ENCODE results near the gene SLC25A1.

The SLC25A1 gene

DNA sequence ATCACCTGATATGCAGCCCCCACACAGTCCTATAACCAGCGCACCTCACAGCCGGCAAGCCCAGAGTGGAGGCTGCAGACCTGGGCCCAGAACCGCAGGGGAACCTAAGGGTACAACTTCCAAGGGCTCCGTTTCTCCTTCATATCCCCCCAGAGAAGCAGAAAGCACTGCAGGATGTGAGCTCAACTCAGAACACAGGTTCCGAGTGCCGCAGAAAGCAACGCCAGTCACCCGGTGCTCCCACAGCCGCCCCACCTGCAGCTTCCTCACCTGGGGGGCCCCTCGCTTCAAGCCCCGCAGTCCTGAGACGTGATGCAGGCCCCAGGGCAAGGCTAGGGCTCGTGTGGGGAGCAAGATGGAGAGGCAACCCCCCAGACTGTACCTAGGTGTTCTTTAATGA lies 45.0 kb downstream of the SLC25A1 start:
- Histone ChIP-seq H3K9ac (ENCODE audit: low read length) (peak overlapping the region; percentile 6), H3K4me1 (ENCODE audit: control insufficient read depth, insufficient read depth, low read length) (no peaks in the 10 kb centered on the region), H3K4me3 (ENCODE audit: low read depth, low read length) (no peak overlapping the region), H3K27me3 (ENCODE audit: control insufficient read depth, insufficient read depth, low read length) (no peaks in the 10 kb centered on the region), H3K9me3 (ENCODE audit: control insufficient read depth, insufficient read depth, low read depth, low read length) (no peaks in the 10 kb centered on the region), H3K36me3 (ENCODE audit: control insufficient read depth, insufficient read depth, low read length) (peaks cover 68% of the 10 kb centered on the region), H3K27ac (ENCODE audit: low read depth, low read length) (no peak overlapping the region)

DNA sequence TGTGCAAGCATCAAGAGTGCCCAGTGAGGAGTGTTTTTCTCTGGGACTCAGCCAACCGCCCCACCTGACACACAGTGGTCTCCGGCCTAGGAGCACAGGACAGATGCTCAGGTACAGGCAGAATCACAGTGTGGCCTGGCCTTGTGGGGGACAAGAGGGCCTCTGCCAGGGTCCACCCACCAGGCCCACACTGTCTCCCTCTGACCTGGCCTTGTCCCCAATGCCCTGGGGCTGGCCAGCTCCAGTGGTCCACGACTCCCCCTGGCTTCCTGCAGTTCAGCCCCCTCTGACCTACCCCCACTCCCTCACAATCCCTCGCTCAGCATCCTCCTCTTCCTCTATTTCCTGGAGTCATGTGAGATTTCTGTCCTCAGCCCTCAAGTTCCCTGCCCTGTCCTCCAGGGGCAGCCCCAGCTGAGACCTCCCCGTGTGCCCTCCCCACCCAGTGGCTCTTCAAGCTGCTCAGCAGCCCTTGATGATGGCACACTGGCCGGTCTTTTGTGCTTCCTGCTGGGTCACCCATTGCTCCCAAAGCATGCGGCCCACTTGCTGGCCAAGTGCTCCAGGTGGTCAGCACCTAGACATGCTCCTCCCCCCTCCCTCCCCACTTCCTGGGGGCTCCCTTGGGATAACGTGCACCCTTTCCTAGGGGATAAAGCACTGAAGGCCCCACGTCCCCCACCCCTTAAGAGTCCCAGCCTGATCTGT lies 45.7 kb downstream of the SLC25A1 start:
- Histone ChIP-seq H3K27me3 (ENCODE audit: control insufficient read depth, insufficient read depth, low read length) (no peaks in the 10 kb centered on the region), H3K9me3 (ENCODE audit: control insufficient read depth, insufficient read depth, low read depth, low read length) (no peaks in the 10 kb centered on the region), H3K27ac (ENCODE audit: low read depth, low read length) (no peak overlapping the region), H3K36me3 (ENCODE audit: control insufficient read depth, insufficient read depth, low read length) (peaks cover 61% of the 10 kb centered on the region), H3K4me1 (ENCODE audit: control insufficient read depth, insufficient read depth, low read length) (no peaks in the 10 kb centered on the region), H3K4me3 (ENCODE audit: low read depth, low read length) (no peak overlapping the region), H3K9ac (ENCODE audit: low read length) (no peak overlapping the region)

DNA sequence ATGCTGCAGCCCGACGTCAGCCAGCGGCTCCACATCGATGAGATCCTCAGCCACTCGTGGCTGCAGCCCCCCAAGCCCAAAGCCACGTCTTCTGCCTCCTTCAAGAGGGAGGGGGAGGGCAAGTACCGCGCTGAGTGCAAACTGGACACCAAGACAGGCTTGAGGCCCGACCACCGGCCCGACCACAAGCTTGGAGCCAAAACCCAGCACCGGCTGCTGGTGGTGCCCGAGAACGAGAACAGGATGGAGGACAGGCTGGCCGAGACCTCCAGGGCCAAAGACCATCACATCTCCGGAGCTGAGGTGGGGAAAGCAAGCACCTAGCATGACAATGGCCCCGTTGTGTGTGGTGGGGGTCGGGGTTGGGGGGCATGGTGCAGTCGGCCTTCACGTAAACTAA lies 46.4 kb downstream of the SLC25A1 start:
- H3K9ac ChIP-seq (ENCODE audit: low read length), result no peak overlapping the region
- H3K27ac ChIP-seq (ENCODE audit: low read depth, low read length), result no peak overlapping the region
- H3K27me3 ChIP-seq (ENCODE audit: control insufficient read depth, insufficient read depth, low read length), result no peaks in the 10 kb centered on the region
- peaks cover 54% of the 10 kb centered on the region for H3K36me3 ChIP-seq (ENCODE audit: control insufficient read depth, insufficient read depth, low read length)
- H3K4me3 ChIP-seq (ENCODE audit: low read depth, low read length), result no peak overlapping the region
- H3K9me3 ChIP-seq (ENCODE audit: control insufficient read depth, insufficient read depth, low read depth, low read length), result no peaks in the 10 kb centered on the region
- H3K4me1 ChIP-seq (ENCODE audit: control insufficient read depth, insufficient read depth, low read length), result no peaks in the 10 kb centered on the region

DNA sequence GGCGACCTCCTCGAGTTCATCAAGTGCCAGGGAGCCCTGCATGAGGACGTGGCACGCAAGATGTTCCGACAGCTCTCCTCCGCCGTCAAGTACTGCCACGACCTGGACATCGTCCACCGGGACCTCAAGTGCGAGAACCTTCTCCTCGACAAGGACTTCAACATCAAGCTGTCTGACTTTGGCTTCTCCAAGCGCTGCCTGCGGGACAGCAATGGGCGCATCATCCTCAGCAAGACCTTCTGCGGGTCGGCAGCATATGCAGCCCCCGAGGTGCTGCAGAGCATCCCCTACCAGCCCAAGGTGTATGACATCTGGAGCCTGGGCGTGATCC lies 46.9 kb downstream of the SLC25A1 start:
- Histone ChIP-seq H3K27ac (ENCODE audit: low read depth, low read length) (no peak overlapping the region), H3K4me1 (ENCODE audit: control insufficient read depth, insufficient read depth, low read length) (no peaks in the 10 kb centered on the region), H3K9ac (ENCODE audit: low read length) (no peak overlapping the region), H3K27me3 (ENCODE audit: control insufficient read depth, insufficient read depth, low read length) (no peaks in the 10 kb centered on the region), H3K4me3 (ENCODE audit: low read depth, low read length) (no peak overlapping the region), H3K9me3 (ENCODE audit: control insufficient read depth, insufficient read depth, low read depth, low read length) (no peaks in the 10 kb centered on the region), H3K36me3 (ENCODE audit: control insufficient read depth, insufficient read depth, low read length) (peaks cover 49% of the 10 kb centered on the region)

DNA sequence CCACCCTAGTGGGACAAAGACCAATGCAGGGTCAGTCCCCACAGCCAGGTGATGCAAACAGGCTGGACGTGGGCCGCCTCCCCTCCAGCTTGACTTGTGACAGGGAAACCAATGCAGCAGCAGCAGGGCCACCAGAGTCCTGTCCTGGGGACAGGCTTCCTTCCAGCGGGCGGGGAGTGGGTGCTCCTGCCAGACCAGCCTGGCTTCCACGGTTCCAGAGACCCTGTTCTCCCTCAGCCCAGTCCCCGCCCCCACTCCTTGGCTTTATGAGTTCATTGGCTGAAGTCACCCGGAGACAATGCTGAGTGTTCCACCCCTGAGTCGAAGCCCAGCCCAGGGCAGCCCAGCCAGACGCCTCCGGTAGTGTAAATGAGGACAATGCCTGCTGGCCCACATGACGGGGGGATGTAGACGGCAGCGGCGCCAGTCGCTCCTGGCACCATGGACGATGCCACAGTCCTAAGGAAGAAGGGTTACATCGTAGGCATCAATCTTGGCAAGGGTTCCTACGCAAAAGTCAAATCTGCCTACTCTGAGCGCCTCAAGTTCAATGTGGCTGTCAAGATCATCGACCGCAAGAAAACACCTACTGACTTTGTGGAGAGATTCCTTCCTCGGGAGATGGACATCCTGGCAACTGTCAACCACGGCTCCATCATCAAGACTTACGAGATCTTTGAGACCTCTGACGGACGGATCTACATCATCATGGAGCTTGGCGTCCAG lies 47.4 kb downstream of the SLC25A1 start, which contains the start of gene TSSK2:
Gene TSSK2, plus strand, starts transcription at position 350 of the 726 bp plus-strand sequence. Its CDS starts 92 bp downstream, at position 442.
- H3K9ac ChIP-seq (ENCODE audit: low read length), result no peak within 1 kb of the TSS
- H3K36me3 ChIP-seq (ENCODE audit: control insufficient read depth, insufficient read depth, low read length), result peaks cover 45% of the 10 kb centered on the region
- H3K9me3 ChIP-seq (ENCODE audit: control insufficient read depth, insufficient read depth, low read depth, low read length), result no peaks in the 10 kb centered on the region
- no peaks in the 10 kb centered on the region for H3K4me1 ChIP-seq (ENCODE audit: control insufficient read depth, insufficient read depth, low read length)
- no peak within 1 kb of the TSS for H3K4me3 ChIP-seq (ENCODE audit: low read depth, low read length)
- no peaks in the 10 kb centered on the region for H3K27me3 ChIP-seq (ENCODE audit: control insufficient read depth, insufficient read depth, low read length)
- H3K27ac ChIP-seq (ENCODE audit: low read depth, low read length), result no peak within 1 kb of the TSS

DNA sequence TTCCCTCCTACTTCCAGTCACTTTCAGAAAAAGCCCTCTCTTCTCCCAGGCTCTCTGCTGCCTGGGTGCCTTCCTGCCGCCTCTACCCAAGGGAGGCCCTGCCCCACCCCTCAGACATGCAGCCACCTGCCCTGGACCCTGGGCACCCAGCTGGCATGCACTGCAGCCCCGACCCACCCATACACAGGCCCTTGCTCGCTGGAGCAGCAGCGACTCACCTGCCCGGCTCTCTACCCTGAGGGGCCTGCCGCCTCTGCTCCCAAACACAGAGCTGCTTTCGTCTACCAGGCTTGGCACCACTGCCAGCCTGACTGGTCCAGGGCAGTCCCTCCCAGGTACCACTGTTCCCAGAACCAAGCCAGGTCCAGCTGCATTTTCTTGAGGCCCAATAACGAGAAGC lies 48.7 kb downstream of the SLC25A1 start:
- Histone ChIP-seq H3K4me1 (ENCODE audit: control insufficient read depth, insufficient read depth, low read length) (no peaks in the 10 kb centered on the region), H3K4me3 (ENCODE audit: low read depth, low read length) (no peak overlapping the region), H3K36me3 (ENCODE audit: control insufficient read depth, insufficient read depth, low read length) (peaks cover 35% of the 10 kb centered on the region), H3K27me3 (ENCODE audit: control insufficient read depth, insufficient read depth, low read length) (peaks cover 2% of the 10 kb centered on the region; the same call in 1 of the 2 replicates), H3K9me3 (ENCODE audit: control insufficient read depth, insufficient read depth, low read depth, low read length) (no peaks in the 10 kb centered on the region), H3K27ac (ENCODE audit: low read depth, low read length) (no peak overlapping the region), H3K9ac (ENCODE audit: low read length) (no peak overlapping the region)

DNA sequence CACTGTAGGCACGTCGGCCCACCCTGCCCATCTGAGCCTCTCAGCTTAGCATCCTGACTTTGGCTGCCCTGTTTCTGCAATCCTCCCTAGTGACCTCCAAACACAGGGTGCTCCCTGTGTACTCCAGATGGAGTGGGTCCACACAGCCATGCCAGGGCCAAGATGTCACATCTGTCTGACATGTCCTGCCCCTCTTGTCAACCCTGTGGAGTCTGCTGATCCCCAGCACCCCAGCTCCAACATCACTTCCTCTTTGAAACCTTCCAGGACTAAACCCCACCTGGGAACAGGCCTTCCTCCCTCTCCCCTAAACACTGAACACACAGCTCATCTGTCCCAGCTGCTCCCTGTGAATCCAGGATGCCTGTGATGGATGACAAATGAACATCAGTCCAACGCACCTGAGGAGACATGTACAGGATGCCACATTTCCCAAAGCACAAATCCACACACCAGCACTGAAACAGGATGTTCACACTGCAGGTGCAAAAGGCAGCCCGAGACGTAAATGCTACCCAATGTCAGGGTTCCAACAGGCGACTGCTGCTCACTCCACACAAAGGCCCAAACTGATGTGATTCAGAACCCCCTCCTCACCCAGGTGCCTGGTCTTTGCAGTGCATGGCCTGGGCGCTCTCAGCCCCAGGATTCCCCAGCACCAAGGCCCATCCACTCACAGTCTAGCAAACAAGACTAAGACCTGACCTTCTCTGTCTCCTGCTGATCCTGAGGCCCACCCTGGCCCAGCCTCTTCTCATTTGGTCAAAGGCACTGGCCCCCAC lies 49.4 kb downstream of the SLC25A1 start:
- Histone ChIP-seq H3K9me3 (ENCODE audit: control insufficient read depth, insufficient read depth, low read depth, low read length) (no peaks in the 10 kb centered on the region), H3K4me3 (ENCODE audit: low read depth, low read length) (no peak overlapping the region), H3K36me3 (ENCODE audit: control insufficient read depth, insufficient read depth, low read length) (peaks cover 28% of the 10 kb centered on the region), H3K9ac (ENCODE audit: low read length) (no peak overlapping the region), H3K27ac (ENCODE audit: low read depth, low read length) (no peak overlapping the region), H3K27me3 (ENCODE audit: control insufficient read depth, insufficient read depth, low read length) (peaks cover 4% of the 10 kb centered on the region; the same call in 1 of the 2 replicates), H3K4me1 (ENCODE audit: control insufficient read depth, insufficient read depth, low read length) (no peaks in the 10 kb centered on the region)

DNA sequence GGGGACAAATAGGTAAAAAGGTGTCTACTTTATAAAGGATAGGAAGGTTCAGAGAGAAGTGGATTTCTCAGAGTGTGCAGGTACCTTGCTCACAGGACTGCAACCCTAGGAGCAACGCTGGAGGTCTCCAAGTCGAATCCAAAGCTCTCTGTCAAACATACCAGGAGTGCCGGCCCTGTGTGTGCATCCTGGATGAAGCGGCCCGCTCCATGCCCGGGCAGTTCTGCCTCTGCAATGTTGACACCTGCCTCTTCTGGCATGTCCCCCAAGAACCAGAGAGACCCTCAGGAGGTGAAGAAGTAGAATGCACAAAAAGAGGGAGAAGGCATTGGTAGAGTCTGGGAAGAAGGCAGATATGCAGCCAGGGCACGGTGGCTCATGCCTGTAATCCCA lies 50.5 kb downstream of the SLC25A1 start:
- Histone ChIP-seq H3K9me3 (ENCODE audit: control insufficient read depth, insufficient read depth, low read depth, low read length) (no peaks in the 10 kb centered on the region), H3K27me3 (ENCODE audit: control insufficient read depth, insufficient read depth, low read length) (peaks cover 4% of the 10 kb centered on the region; the same call in 1 of the 2 replicates), H3K4me1 (ENCODE audit: control insufficient read depth, insufficient read depth, low read length) (no peaks in the 10 kb centered on the region), H3K9ac (ENCODE audit: low read length) (no peak overlapping the region), H3K4me3 (ENCODE audit: low read depth, low read length) (no peak overlapping the region), H3K27ac (ENCODE audit: low read depth, low read length) (no peak overlapping the region), H3K36me3 (ENCODE audit: control insufficient read depth, insufficient read depth, low read length) (peaks cover 16% of the 10 kb centered on the region)

DNA sequence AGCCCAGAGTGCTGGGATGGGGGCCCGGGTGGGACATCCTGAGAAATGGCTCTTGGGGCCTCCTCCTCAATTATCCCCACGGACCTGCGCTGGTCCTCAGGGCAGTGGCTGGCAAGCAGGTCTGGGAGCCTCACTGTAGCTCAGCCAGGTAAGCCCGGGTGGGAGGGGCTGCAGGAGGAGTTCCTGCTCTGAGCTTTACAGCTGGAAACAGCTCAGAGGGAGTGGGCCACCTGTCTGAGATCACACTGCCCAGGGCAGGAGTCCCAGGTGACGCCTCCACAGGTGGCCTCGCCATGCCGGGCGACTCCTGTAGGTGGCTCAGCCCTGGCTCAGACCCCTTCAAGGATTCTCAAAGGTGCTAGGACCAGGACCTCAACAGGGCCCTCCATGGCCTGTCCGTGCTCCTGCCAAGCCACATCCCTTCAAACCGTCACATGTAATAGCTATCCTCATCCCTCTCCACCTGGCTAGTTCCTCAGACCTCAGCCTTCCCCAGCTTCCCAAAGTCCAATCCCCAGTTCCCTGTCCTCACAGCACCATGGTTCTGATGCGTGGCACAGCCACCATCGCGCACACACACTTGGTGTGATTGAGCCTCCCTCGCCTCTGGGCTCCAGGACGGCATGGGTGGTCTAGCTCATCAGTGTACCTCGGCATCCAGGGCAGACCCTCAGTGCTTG lies 51.1 kb downstream of the SLC25A1 start:
- no peaks in the 10 kb centered on the region for H3K9me3 ChIP-seq (ENCODE audit: control insufficient read depth, insufficient read depth, low read depth, low read length)
- peaks cover 4% of the 10 kb centered on the region; the same call in 1 of the 2 replicates for H3K27me3 ChIP-seq (ENCODE audit: control insufficient read depth, insufficient read depth, low read length)
- H3K4me3 ChIP-seq (ENCODE audit: low read depth, low read length), result no peak overlapping the region
- H3K4me1 ChIP-seq (ENCODE audit: control insufficient read depth, insufficient read depth, low read length), result no peaks in the 10 kb centered on the region
- H3K9ac ChIP-seq (ENCODE audit: low read length), result no peak overlapping the region
- H3K27ac ChIP-seq (ENCODE audit: low read depth, low read length), result no peak overlapping the region
- H3K36me3 ChIP-seq (ENCODE audit: control insufficient read depth, insufficient read depth, low read length), result peaks cover 12% of the 10 kb centered on the region

DNA sequence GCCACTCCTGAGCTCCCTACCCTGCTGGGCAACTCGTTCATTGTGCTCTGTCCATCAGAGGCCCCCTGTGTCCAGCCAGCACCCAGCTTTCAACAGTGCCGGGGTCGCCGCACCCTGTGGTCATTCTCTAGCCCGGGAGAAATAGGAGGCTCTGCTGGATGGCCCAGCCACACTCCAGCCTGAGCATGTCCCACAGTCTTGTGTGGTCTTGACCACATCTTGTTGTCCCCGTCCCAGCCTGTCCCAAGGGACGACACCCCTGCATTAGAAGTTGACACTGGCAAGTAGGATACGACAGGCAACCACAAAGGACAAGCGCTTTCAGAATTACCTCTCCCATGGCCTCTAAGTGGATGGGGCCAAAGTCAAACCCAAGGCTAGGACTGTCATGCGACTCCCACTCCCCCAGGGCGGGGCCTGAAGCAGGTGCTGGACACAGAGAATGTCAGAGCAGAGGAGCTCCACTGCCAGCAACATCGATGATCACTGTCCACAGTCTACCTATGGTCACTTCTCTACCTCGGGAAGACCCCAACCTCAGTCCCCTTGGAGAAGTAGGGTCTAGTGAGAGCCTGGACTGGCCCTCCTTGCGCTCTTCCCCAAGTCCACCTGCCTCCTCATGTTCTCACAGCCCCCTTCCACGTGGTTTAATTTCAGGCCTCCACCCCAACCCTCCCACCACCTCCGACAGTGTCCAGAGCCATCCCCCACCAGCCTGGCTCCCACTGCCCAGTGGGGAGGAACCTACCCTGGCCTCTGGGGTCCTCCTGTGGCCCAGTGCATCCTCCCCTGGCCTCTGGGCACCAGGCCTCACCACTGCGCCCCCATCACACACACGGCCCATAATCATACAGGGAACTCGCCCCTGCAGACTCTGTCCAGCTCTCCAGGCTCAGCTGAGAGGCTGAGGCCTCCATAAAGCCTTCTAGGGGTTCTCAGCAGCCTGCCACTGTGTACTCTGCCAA lies 51.9 kb downstream of the SLC25A1 start:
- H3K9me3 ChIP-seq (ENCODE audit: control insufficient read depth, insufficient read depth, low read depth, low read length), result no peaks in the 10 kb centered on the region
- no peak overlapping the region for H3K4me3 ChIP-seq (ENCODE audit: low read depth, low read length)
- H3K27ac ChIP-seq (ENCODE audit: low read depth, low read length), result no peak overlapping the region
- H3K9ac ChIP-seq (ENCODE audit: low read length), result no peak overlapping the region
- peaks cover 3% of the 10 kb centered on the region; the same call in 1 of the 2 replicates for H3K36me3 ChIP-seq (ENCODE audit: control insufficient read depth, insufficient read depth, low read length)
- H3K27me3 ChIP-seq (ENCODE audit: control insufficient read depth, insufficient read depth, low read length), result peaks cover 4% of the 10 kb centered on the region; the same call in 1 of the 2 replicates
- no peaks in the 10 kb centered on the region for H3K4me1 ChIP-seq (ENCODE audit: control insufficient read depth, insufficient read depth, low read length)
